Measurements from ENCODE around the gene MAGEA2.
"Not testable (repeated sequence)": the region's sequence is repeated elsewhere in the genome, so short reads cannot be mapped to it uniquely, and the experiment has no call there.

The MAGEA2 gene, protein sequence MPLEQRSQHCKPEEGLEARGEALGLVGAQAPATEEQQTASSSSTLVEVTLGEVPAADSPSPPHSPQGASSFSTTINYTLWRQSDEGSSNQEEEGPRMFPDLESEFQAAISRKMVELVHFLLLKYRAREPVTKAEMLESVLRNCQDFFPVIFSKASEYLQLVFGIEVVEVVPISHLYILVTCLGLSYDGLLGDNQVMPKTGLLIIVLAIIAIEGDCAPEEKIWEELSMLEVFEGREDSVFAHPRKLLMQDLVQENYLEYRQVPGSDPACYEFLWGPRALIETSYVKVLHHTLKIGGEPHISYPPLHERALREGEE

DNA sequence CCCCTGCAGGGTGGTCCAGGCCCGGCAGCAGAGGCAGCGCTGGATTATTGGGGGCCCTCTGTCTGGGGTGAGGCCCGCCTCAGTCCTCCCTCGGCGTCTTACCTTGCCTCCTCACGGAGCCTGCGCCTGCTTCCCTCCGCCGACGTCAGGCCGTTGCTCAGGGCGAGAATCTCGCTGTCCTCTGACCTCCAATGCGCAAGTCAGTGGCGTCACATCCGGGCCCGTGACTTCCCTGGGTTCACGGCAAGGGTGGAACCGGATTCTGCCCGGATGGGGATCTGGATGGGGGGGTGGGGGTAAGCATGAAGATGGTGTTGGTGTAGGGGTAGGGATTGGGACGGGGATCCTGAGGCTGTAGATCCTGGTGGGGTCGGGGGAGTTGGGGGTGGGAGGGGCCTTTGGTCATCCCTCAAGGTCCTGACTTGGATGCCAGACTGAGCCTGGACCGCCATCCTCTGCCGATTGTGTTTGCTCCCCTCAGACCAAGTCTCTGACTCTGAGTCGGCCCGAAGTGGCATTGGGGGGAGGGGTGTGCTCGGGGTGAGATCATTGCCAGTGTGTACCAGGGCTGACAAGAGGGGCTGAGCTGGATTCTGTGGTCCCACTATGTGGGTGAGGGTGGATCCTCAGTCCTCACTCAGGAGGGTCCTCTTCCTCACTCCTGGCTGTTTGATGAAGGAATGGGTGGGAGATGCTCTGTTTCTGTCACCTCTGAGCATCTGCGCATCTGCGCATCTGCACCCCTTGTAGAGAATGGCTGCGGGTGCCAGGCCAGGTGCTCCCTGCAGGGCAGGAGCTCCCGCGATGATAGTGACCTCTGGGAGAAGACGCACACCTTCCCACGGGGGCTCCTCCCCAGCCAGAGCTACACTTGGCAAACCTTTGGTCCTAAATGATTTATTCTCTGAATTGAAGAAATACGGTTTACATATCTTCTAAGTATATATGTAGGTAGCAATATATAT lies at the start of gene MAGEA2:
TSS of gene MAGEA2 (minus strand) at position 157 of the 965 bp plus-strand sequence. CDS start 2,479 bp downstream, outside the sequence.
- DNase-seq: not testable (repeated sequence)

DNA sequence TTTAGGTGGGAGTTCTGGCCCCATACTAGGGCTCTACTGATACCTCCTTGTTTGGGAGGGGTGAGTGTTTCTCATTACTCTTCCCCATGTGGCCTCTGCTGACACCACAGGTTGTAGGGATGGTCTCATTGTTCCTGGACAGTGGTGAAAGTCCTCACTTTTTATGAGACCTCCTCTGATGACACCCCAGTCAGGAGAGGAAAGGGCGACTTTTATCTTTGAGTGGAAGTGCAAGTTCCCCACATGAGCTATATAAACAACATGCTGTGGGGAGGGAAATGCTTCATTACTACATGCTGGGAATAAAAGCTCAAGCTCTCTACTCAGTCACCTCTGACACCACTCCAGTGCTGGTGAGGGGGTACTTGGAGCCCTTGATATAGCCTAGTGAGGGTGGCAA lies 45.3 kb upstream of the MAGEA2 start:
- DNase-seq: no peak

DNA sequence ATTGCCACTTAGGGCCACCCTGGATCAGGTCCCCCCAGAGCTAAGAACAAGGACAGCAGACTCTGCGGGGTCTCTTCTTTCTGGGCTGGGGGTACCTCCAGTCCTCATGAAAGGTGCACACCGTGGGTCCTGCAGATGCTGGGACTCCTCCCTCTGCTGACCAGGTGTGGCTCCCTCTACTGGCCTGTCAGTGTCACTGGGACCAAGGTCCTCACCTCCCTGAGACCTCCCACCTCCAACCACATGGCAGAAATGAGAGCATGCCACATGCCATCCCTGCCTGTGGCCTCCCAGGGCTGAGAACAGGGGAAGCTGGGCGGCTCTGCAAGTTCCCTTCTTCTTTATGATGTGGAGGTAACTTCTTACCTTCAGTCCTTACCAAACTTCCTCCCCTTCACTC lies 33.4 kb upstream of the MAGEA2 start:
- DNase-seq: not testable (repeated sequence)

DNA sequence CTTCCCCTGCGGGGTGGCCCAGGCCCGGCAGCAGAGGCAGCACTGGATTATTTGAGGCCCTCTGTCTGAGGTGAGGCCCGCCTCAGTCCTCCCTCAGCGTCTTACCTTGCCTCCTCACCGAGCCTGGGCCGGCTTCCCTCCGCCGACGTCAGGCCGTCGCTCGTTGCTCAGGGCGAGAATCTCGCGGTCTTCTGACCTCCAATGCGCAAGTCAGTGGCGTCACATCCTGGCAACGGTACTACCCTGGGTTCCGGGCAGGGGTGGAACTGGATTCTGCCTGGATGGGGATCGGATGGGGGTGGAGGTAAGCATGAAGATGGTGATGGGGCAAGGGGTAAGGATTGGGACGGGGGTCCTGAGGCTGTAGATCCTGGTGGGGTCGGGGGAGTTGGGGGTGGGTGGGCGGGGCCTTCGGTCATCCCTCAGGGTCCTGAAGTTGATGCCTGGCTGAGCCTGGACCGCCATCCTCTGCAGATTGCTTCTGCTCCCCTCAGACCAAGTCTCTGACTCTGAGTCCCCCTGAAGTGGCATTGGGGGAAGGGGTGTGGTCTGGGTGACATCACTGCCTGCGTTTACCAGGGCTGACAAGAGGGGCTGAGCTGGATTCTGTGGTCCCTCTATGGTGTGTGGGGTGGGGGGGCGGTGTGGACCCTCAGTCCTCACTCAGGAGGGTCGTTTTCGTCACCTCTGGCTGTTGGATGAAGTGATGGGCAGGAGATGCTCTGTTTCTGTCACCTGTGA lies 16.1 kb upstream of the MAGEA2 start, which contains the start of gene MAGEA6:
TSS of gene MAGEA6 (minus strand) at position 141 of the 741 bp plus-strand sequence. CDS start 2,039 bp downstream, outside the sequence.
- DNase-seq: not testable (repeated sequence)

DNA sequence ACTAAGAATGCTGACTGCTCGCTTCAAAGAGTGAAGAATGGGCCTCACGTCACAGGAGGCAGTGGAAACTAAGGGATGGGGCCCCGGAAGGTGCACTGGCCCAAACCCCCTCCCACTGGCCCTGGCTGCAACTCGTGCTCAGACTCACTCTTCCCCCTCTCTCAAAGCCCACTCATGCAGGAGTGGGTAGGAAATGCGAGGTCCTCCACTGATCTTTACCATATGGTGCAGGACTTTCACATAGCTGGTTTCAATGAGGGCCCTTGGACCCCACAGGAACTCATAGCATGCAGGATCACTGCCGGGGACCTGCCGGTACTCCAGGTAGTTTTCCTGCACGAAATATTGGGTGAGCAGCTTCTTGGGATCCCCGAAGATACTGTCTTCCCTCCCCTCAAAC lies 12.9 kb upstream of the MAGEA2 start:
- DNase-seq: not testable (repeated sequence)

DNA sequence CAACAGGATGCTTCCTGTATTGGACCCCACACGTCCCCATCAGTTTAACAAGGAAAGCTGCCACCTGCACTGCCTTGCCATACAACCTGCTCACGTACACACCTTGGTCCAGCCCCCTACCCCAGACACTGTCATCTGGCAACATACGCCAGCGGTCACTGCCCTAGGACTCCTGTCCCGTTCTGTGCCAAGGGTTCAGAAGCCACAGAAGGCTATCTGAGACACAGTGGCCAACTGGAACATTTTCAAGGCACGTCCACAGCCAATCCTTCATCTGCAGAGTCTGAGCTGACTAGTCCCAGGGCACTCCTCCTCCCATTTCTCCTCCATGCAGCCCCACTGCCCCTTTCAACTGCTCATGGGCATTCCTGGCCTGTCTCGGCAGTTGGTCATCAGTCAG lies 7.9 kb upstream of the MAGEA2 start:
- DNase-seq: not testable (repeated sequence)

DNA sequence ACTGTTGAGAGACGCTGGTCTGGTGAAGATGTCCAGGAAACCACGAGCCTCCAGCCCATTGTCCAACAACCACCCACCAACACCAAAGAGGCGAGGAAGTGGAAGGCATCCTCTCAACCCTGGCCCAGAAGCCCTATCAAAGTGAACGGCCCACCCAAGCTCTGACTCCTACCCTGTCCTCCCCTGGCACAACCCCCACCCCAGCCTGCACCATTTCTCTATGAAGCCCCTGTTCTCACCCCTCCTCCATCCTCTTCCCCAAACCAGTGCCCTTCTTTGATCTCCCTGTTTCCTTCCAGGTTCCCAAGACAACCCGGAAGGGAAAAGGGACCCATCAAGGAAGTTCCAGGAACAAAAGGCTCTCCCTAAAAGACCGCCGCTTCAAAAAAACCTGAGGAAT lies 5.9 kb upstream of the MAGEA2 start:
- not testable (repeated sequence) for DNase-seq

DNA sequence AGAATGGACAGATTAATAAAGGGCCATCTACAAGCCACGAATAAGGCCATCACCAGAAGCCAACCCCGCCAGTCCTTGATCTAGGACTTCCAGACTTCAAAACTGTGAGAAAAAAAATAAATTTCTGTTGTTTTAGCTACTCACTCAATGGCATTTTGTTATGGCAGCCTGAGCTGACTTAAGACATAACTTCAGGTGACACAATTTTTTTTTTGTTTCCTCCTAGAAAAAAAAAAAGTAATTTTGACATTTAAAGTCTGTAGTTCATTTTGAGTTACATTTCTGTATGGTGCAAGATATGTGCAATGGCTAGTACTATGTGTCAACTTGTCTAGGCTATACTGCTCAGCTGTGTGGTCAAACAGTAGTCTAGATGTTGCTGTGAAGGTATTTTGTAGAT lies 5.3 kb upstream of the MAGEA2 start, which contains the start of gene CSAG3:
TSS of gene CSAG3 (plus strand) at position 301 of the 400 bp plus-strand sequence.
- not testable (repeated sequence) for DNase-seq

DNA sequence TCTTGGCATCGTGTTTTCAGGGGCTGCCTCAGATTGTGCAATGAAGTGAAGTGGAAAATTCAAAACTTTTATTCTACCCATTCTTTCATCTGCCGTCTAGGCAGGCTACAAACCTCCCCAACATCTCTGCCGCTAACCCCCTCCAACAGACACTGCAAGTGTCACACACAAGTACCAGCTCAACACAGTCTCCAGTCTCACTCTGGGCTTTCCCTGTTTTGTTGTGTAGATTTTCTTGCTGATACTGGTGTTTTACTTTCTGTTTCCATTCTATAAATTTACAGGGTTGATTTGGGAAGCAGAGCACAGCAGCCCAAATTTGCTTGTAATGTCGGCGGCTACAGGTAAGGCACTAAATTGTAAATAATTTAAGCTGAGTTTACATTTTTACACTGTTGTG lies 1.2 kb upstream of the MAGEA2 start:
- DNase-seq: not testable (repeated sequence)

DNA sequence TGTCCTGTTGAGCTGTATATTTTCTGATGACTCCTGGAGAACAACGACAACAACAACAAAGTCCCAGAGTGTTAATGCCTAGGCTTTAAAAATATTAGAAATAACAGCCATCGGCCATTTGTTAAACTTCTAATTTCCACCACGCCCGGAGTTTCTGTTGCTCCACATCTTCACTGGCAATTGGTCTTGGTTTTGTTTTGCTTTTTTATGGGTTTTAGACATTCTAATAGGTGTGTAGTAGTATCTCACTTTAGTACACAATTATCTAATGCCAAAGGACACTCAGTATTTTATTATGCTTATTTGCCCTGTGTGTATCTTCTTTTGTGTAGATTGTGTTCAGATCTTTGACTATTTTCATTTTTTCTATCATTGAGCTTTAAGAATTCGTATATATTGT lies 15.1 kb downstream of the MAGEA2 start:
- DNase-seq: no peak

DNA sequence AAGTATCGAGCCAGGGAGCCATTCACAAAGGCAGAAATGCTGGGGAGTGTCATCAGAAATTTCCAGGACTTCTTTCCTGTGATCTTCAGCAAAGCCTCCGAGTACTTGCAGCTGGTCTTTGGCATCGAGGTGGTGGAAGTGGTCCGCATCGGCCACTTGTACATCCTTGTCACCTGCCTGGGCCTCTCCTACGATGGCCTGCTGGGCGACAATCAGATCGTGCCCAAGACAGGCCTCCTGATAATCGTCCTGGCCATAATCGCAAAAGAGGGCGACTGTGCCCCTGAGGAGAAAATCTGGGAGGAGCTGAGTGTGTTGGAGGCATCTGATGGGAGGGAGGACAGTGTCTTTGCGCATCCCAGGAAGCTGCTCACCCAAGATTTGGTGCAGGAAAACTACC lies 17.1 kb downstream of the MAGEA2 start:
- DNase-seq: not testable (repeated sequence)

DNA sequence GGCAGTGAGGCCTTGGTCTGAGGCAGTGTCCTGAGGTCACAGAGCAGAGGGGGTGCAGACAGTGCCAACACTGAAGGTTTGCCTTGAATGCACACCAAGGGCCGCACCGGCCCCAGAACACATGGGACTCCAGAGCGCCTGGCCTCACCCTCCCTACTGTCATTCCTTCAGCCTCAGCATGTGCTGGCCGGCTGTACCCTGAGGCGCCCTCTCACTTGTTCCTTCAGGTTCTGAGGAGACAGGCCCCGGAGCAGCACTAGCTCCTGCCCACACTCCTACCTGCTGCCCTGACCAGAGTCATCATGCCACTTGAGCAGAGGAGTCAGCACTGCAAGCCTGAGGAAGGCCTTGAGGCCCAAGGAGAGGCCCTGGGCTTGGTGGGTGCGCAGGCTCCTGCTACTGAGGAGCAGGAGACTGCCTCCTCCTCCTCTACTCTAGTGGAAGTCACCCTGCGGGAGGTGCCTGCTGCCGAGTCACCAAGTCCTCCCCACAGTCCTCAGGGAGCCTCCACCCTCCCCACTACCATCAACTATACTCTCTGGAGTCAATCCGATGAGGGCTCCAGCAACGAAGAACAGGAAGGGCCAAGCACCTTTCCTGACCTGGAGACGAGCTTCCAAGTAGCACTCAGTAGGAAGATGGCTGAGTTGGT lies 17.7 kb downstream of the MAGEA2 start:
- no peak for DNase-seq

DNA sequence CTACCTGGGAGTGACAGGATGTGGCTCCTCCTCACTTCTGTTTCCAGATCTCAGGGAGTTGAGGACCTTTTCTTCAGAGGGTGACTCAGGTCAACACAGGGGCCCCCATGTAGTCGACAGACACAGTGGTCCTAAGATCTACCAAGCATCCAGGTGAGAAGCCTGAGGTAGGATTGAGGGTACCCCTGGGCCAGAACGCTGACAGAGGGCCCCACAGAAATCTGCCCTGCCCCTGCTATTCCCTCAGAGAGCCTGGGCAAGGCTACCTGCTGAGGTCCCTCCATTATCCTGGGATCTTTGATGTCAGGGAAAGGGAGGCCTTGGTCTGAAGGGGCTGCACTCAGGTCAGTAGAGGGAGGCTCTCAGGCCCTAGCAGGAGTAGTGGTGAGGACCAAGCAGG lies 18.5 kb downstream of the MAGEA2 start:
- DNase-seq: no peak

DNA sequence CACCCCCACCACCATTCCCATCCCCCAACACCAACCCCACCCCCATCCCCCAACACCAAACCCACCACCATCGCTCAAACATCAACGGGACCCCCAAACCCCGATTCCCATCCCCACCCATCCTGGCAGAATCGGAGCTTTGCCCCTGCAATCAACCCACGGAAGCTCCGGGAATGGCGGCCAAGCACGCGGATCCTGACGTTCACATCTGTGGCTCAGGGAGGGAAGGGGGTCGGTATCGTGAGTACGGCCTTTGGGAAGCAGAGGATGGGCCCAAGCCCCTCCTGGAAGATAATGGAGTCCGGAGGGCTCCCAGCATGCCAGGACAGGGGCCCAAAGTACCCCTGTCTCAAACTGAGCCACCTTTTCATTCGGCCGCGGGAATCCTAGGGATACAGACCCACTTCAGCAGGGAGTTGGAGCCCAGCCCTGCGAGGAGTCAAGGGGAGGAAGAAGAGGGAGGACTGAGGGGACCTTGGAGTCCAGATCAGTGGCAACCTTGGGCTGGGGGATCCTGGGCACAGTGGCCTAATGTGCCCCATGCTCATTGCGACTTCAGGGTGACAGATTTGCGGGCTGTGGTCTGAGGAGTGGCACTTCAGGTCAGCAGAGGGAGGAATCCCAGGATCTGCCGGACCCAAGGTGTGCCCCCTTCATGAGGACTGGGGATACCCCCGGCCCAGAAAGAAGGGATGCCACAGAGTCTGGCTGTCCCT lies 19.3 kb downstream of the MAGEA2 start:
- DNase-seq: not testable (repeated sequence)

DNA sequence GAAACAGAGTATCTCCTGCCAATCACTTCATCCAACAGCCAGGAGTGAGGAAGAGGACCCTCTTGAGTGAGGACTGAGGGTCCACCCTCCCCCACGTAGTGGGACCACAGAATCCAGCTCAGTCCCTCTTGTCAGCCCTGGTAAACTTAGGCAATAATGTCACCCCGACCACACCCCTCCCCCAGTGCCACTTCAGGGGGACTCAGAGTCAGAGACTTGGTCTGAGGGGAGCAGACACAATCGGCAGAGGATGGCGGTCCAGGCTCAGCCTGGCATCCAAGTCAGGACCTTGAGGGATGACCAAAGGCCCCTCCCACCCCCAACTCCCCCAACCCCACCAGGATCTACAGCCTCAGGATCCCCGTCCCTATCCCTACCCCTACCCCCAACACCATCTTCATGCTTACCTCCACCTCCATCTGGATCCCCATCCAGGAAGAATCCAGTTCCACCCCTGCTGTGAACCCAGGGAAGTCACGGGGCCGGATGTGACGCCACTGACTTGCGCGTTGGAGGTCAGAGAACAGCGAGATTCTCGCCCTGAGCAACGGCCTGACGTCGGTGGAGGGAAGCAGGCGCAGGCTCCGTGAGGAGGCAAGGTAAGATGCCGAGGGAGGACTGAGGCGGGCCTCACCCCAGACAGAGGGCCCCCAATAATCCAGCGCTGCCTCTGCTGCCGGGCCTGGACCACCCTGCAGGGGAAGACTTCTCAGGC lies 20.2 kb downstream of the MAGEA2 start, which contains the start of the genes CSAG1 and MAGEA12:
TSS of gene CSAG1 (minus strand) at position 461 of the 715 bp plus-strand sequence. CDS start 1,261 bp downstream, outside the sequence.
TSS of gene MAGEA12 (plus strand) at position 497 of the 715 bp plus-strand sequence. CDS start 2,405 bp downstream, outside the sequence.
- DNase-seq: no peak

DNA sequence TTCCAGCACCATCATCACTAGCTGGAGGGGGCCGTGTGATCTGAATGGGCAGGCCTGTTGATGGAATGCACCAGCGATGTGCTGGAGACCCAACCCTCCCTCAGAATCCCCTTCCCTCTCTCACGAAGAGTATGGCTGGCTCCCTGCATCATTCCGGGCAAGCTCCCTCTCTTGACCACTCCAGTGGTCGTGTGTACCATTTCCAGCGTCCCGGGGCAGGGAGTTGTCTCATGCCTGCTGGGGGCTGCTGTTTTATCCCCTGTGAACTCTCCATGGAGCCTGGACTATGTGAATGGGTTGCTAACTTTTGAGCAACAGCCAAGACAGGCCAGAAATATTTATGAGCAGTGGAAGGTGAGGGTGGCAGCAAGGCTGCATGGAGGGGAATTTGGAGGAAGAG lies 28.2 kb downstream of the MAGEA2 start:
- no peak for DNase-seq

DNA sequence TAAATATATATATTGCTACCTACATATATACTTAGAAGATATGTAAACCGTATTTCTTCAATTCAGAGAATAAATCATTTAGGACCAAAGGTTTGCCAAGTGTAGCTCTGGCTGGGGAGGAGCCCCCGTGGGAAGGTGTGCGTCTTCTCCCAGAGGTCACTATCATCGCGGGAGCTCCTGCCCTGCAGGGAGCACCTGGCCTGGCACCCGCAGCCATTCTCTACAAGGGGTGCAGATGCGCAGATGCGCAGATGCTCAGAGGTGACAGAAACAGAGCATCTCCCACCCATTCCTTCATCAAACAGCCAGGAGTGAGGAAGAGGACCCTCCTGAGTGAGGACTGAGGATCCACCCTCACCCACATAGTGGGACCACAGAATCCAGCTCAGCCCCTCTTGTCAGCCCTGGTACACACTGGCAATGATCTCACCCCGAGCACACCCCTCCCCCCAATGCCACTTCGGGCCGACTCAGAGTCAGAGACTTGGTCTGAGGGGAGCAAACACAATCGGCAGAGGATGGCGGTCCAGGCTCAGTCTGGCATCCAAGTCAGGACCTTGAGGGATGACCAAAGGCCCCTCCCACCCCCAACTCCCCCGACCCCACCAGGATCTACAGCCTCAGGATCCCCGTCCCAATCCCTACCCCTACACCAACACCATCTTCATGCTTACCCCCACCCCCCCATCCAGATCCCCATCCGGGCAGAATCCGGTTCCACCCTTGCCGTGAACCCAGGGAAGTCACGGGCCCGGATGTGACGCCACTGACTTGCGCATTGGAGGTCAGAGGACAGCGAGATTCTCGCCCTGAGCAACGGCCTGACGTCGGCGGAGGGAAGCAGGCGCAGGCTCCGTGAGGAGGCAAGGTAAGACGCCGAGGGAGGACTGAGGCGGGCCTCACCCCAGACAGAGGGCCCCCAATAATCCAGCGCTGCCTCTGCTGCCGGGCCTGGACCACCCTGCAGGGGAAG lies 39.5 kb downstream of the MAGEA2 start, which contains the start of gene MAGEA2B:
TSS of gene MAGEA2B (plus strand) at position 814 of the 973 bp plus-strand sequence. CDS start 2,479 bp downstream, outside the sequence.
- not testable (repeated sequence) for DNase-seq

DNA sequence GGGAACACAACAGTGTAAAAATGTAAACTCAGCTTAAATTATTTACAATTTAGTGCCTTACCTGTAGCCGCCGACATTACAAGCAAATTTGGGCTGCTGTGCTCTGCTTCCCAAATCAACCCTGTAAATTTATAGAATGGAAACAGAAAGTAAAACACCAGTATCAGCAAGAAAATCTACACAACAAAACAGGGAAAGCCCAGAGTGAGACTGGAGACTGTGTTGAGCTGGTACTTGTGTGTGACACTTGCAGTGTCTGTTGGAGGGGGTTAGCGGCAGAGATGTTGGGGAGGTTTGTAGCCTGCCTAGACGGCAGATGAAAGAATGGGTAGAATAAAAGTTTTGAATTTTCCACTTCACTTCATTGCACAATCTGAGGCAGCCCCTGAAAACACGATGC lies 40.4 kb downstream of the MAGEA2 start:
- DNase-seq: not testable (repeated sequence)

DNA sequence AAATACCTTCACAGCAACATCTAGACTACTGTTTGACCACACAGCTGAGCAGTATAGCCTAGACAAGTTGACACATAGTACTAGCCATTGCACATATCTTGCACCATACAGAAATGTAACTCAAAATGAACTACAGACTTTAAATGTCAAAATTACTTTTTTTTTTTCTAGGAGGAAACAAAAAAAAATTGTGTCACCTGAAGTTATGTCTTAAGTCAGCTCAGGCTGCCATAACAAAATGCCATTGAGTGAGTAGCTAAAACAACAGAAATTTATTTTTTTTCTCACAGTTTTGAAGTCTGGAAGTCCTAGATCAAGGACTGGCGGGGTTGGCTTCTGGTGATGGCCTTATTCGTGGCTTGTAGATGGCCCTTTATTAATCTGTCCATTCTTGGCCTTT lies 44.5 kb downstream of the MAGEA2 start, which contains the start of gene CSAG2:
TSS of gene CSAG2 (minus strand) at position 101 of the 400 bp plus-strand sequence. CDS start 161 bp downstream, outside the sequence.
- not testable (repeated sequence) for DNase-seq
